Stimulated activated CD8-positive, alpha-beta memory T cell treated with anti-CD3 and anti-CD28 coated beads, Interleukin-12 subunit alpha, Interleukin-12 subunit beta, amount 100 ng/mL, for 4 hours (primary cell): Measurements from ENCODE around the gene SLC16A13.

Experiments
- DNase-seq: peaks from one replicate; pipeline ENCODE4 v3.0.0-alpha.2; 2020; ENCODE audit warnings: low read depth

SLC16A13 gene

DNA sequence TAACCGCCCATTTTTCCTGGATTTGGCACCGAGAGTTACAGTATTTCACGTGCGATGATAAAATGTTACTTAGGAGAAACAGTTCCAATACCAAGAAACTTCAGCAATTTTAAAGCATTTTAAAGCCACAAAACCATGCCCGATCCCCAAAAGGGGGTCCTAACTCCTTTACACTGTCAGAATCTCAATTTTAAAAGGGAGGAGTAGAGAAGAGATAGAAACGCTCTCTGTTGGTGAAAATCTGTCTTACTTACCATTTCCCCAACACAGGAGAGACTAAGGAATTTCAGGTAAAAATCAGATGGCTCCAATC is 23.9 kb upstream of the SLC16A13 start:
- DNase-seq, result no peak

DNA sequence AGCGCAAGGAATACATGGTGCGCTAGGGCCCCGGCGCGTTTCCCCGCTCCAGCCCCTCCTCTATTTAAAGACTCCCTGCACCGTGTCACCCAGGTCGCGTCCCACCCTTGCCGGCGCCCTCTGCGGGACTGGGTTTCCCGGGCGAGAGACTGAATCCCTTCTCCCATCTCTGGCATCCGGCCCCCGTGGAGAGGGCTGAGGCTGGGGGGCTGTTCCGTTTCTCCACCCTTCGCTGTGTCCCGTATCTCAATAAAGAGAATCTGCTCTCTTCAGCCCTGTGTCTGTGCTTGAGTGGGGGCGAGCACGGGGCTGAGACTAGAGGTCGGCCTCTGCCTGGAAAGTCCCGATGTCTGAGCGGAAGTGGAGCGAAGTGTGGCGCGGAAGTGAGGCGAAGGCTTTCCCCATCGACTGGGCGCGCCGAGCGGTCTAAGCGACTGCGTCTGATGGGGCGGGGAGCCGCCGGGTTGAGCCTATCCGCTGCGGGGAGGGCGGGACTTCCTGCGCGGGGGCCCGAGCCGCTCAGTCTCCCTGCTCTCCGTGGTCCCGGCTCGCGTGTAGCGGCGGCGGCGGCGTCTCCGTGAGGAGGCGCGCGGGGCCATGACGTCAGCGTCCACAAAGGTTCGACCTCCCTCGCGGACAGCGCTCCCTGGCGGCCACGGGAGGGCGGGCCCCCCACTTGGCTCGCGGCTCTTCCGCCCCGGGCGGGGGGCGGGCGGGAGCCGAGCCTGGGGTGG is 21.4 kb upstream of the SLC16A13 start:
- peak; percentile 98 for DNase-seq

DNA sequence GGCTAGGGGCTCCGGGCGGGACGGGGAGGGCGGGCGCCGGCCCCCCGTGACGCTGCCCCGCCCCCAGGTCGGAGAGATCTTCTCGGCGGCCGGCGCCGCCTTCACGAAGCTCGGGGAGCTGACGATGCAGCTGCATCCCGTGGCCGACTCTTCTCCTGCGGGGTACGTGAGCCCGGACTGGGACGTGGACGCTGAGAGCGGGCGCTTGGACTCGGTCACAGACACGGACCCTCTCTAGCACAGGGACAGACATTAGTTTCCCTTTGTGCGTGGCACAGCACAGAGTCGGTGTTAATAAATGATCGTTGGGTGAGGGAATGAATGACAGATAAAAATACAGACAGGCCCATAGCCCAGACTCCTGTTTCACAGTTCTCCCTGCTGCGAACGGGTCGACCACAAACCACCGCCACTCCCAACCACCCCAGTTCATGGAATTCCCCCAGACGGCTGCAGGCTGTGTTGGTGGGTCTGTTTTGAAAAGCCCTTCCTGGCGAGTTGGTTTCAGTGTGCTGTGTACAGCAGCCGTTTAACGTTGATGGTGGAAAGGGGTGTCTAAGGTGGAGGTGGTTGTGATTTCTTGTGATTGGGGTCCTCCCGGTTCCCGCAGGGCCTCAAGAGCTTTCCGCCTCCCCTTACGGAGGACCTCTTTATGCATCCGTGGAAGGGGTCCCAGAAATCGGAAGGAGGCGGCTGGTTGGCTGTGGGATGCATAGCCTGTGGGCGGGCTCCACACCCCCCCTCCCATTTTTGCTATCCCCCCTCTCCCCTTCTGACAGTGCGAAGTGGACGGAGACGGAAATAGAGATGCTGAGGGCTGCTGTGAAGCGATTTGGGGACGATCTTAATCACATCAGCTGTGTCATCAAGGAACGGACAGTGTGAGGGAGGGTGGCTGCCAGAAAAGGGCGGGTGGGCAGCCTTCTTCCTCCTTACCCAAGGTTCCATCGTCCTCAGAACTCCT is 20.5 kb upstream of the SLC16A13 start:
- DNase-seq, result peak; percentile 63

DNA sequence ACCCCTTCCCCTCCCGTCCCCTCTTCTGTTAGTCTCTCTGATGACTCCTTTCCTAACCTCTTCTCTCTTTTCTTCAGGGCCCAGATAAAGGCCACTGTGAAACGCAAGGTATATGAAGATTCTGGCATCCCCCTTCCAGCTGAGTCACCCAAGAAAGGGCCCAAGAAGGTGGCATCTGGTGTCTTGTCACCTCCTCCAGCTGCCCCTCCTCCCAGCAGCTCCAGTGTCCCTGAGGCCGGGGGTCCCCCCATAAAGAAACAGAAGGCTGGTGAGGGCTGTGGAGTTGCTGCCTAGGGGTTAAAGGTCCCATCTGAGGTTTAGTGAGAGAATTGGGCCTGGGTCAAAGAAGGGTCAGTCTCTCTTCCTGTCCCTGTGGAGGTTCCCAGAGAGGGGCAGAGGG is 19.4 kb upstream of the SLC16A13 start:
- no peak for DNase-seq

DNA sequence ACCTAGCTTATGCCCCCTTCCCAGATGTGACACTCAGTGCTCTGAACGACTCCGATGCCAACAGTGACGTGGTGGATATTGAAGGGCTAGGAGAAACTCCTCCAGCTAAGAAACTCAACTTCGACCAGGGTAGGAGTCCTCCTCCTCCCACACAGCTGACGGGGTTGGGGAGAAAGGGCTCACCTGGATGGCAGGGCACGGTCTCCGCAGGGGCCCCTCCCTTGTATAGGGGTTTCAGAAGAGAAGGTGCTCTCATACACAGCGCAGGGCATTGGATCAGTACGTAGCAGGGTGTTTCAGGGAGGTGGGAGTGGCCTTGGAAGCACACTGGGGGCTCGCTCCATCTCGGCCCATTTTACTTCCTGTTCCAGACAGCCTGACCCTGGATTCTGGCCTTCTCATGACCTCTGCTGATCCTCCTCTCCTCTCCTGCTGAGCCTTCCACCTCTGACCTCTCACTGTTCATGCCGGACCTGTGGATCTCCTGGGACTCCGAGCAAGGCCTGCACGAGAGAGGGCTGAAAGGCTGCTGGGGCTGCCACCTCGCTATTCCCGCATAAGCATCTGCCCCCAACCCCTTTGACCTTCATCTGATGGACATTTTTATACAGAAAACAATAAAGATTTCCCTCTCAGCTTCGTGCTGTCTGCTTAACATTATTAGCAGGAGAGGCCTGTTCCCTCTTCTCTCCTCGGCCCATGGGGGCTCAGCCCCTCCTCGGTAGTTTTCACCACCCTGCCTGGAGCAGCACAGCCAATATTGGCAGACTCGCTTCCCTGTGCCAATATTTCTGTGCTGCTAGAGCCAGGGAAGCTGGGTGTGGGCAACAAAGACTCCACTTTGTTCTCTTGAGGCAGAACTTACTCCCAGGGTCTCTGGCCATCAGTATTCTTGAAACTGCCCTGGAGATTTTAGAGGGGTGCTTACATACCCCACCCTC is 18.7 kb upstream of the SLC16A13 start:
- DNase-seq, result no peak

DNA sequence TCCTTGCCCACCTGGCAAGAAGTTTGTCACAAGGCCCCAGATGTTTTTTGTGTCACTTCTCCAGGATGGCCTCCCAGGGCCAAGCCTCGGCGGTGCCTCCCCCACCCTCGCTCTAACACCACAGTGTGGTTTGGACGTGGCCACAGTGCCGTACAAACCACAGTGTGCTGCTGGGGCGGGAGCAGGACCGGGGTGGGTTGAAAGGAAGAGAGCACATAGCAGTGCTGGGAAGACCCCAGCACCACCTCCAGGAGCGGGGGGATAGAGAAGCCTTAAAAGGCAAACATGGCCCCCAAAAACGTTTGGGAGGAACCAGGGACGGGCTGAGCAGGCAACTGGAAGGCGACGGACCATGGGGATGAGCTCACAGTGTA is 18.0 kb upstream of the SLC16A13 start:
- no peak for DNase-seq

DNA sequence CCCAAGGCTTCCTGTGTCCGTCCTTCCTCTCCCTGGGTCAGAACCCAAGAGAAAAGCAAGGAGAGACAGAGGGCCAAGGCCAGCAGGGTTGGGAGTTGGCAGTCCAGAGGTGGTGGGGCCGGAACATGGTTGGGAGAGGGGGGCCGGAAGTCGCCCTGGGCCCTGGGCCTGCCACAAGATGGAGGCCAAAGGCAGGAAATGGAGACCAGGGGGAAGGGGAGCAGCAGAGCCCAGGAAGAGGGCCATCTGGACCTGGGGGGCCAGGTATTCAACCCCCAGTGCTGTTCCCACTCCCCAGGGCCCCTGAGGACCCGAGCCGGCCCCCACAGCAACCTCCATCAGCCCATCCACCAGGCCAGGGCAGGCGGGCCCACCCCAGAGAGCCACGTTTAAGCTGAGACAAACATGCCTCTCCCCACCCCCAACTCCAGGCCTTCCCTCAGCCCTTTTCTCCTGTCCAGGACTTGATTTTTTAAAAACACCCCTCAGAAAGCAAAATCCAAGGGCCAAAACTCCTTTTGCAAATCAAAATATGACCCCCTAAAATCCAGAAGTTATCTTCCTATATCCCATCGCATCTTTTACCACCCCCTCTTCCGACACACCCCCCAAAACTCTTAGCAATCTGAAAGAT is 17.4 kb upstream of the SLC16A13 start:
- DNase-seq, result no peak

DNA sequence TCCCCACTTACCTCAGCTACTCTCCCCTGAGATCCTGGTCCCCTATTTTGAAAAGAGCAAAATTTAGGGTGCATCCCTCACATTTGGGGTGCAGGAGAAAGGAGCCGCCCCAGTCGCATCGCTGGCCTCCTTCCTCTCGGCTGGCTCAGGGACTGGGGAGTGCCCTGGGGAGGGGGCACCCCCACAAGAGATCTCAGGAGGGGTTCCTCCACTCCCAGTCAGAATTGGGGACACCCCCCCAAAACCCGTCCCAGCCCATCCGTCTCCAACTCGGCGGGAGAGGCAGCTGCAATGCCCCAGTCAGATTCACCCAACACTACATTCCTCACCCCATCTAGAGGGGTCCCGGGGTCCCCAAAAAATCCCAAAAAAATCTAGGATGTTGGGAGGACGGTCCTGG is 16.4 kb upstream of the SLC16A13 start:
- no peak for DNase-seq

DNA sequence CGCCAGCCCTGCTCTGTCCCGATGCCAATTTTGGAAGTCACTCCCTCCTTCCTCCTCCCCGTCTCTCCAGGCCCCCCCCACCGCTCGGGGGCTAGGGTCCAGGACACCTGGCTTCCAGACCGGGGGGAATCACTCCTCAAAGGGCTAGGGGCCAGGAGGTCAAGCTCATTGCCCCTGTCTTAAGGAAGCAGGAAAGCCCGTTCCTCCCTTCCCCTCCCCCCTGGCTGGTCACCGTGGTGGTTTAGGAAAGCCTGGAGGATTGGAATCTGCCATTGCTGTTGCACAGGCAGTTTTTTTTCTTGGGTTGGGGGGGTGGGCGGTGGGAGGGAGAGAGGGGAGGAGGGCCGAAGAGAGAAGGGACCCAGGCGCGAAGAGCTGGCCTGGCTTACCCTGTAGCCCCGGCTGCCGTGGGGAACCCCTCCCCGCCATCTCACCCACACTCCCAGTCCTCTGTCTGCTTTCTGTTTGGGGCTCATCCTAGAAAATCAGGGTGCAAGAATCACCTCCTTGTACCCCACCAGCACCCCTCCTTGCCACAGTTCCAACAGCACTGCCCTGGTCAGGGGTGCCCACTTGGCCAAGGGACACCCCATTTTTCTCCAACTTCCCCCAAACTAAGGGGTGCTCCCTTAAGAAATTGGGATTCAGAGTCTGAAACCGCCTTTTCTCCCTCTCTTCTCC is 15.8 kb upstream of the SLC16A13 start:
- no peak for DNase-seq

DNA sequence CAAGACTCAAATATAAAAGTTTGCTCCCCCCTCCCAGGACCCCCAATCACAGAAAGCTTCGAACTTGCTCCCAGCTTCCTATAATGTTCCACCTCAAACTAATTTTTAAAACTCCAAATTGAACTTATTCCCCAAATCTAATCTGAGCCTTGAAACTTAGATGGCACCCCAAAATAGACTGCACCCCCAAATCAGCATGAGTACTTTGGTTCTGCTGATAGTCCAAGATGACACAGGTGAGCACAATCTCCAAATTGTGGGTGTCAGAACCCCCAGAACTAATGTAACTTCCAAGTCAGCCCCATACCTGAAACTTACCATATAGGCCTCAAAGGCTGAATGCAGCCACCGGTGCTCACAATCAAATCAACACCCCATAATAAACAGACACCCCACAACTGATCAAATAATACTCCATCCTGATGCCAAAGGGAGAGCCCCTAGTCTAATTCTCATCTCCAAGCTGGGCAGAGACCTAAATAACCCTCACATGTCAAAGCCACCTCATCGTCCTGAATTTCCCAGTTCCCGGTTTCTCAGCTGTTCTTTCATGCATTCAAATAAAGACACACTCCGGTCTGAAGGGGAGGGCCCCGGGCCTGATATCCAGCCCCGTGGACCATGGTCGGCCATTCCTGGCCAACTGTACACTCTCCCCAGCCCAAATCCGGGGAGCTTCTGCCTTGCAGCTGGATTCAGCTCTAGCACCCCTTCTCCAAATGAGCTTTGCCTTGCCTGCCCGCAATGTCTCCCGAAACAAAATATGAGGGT is 14.7 kb upstream of the SLC16A13 start:
- DNase-seq, result no peak

DNA sequence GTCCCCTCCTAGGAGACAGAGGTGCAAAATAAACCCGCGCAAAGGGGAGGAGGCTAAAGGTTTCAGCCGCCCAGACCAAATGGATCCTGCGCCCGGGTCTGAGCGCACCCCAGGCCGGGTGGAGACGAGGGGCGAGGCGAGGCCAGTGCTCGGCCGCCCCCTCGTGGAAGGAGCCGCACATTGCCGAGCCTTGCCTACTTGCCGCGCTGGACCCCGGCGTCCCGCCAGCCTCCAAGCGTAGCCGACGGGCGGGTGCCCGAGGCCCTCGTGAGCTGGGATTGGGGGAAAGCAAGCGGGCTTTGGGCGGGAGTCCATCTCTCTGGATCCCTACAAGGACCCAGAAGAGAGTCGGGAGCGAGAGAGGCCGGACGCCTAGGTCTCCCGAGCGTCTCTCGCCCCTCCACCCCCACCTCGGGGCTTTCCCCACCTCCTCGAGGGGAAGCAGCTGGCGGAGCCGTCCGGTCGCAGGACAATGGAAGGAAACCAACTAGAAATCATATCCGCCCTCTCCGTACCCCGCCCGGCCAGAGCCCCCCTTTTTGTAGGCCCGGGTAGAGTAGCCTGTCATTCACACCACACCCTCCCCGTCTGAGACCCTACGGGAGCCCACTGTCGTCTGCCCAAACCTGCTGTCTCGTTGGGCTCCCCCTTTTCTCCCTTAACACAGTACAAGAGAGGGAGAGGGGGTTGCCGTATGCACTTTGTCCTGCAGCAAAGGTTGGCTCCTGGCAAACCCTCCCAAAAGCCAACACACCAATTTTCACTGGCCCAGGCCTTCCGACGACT is 13.6 kb upstream of the SLC16A13 start:
- peak; percentile 67 for DNase-seq

DNA sequence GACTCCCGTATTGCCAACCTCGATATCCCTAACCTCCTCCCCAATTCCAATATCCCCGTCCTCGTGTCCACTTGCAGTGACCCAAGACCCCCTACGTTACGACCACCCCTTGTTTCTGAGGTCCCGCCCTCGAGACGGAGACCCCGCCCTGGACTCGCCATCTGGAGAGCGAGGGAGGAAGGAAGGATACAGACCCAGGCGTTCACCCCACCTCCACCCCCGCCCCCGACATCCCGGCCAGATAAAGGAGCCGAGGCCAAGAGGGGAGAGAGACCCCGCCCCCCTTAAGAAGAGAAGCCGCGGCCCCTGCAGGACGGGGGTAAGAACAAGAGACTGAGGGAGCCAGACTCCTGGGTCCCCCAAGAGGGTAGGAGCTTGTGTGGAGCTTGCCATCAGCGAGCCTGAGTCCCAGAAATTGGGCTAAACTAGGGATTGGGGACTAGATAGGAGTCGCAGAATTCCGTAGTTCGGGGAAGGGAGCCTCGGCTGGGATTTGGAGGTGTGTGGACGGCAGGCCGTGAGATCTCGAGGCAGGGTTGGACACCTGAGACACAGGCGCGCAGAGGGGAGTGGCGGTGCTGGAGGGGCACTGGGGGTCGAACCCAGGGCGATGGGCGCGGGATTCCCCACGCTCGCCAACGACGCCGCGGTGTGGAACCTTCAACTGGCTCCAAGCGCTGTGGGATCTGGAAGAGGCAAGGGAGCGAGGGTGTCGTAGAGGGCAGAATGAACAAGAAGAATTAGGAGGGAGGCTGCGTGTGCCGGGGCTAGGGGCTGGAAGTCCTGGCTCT is 12.8 kb upstream of the SLC16A13 start, which contains the start of gene BCL6B:
Gene BCL6B (plus strand): TSS at position 270 of the 791 bp plus-strand sequence. CDS start 622 bp downstream, outside the sequence.
- no peak for DNase-seq

DNA sequence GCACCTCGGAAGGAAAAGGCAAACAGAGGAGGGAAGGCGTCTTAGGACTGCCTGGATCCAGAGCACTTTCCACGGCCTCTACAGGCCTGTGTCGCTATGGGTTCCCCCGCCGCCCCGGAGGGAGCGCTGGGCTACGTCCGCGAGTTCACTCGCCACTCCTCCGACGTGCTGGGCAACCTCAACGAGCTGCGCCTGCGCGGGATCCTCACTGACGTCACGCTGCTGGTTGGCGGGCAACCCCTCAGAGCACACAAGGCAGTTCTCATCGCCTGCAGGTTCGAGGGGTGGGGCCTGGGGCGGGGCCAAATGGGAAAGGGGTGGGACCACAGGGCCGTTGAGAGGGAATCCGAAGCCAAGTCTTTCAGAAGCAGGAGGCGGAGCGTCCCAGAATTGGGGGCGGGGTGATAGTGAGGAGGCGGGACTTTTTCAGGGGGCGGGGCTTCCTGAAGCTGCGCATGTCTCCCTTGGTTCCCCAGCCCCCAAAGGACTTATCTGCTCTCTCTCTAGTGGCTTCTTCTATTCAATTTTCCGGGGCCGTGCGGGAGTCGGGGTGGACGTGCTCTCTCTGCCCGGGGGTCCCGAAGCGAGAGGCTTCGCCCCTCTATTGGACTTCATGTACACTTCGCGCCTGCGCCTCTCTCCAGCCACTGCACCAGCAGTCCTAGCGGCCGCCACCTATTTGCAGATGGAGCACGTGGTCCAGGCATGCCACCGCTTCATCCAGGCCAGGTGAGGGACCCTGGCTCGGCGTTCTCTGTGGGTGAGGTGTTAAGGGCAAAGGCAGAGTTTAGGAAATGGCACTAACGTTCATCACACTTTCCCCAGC is 12.0 kb upstream of the SLC16A13 start:
- DNase-seq, result peak; percentile 84

DNA sequence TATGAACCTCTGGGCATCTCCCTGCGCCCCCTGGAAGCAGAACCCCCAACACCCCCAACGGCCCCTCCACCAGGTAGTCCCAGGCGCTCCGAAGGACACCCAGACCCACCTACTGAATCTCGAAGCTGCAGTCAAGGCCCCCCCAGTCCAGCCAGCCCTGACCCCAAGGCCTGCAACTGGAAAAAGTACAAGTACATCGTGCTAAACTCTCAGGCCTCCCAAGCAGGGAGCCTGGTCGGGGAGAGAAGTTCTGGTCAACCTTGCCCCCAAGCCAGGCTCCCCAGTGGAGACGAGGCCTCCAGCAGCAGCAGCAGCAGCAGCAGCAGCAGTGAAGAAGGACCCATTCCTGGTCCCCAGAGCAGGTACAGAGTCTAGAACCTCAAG is 11.4 kb upstream of the SLC16A13 start:
- no peak for DNase-seq

DNA sequence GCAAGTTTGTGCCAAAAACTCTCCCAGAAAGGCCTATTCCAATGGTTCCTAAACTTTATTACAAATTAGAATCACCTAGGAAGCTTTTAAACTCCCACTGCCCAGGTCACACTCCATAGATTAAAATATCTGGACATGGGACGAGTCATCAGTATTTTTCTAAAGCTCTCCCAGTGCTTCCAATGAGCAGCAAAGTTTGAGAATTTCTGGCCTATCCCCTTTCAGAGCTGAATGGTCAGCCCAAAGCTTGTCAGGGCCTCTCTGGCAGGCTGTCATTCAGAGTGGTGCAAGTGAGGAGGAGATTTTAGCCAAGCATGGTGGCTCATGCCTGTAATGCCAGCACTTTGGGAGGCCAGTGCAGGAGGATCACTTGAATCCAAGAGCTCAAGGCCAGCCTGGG is 10.6 kb upstream of the SLC16A13 start:
- DNase-seq, result no peak

DNA sequence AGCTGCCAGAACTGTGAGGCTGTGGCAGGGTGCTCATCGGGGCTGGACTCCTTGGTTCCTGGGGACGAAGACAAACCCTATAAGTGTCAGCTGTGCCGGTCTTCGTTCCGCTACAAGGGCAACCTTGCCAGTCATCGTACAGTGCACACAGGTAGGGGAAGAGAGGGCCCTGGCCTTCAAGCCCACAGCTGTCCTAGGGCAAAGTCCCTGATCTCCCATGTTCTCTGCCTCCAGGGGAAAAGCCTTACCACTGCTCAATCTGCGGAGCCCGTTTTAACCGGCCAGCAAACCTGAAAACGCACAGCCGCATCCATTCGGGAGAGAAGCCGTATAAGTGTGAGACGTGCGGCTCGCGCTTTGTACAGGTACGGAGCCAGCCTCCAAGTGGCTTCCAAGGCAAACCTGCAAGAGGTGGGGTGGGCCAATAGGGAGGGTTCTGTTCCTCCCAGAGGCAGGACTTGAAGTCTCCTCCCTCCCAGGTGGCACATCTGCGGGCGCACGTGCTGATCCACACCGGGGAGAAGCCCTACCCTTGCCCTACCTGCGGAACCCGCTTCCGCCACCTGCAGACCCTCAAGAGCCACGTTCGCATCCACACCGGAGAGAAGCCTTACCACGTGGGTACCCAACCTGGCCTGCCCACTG is 9.2 kb upstream of the SLC16A13 start:
- no peak for DNase-seq

DNA sequence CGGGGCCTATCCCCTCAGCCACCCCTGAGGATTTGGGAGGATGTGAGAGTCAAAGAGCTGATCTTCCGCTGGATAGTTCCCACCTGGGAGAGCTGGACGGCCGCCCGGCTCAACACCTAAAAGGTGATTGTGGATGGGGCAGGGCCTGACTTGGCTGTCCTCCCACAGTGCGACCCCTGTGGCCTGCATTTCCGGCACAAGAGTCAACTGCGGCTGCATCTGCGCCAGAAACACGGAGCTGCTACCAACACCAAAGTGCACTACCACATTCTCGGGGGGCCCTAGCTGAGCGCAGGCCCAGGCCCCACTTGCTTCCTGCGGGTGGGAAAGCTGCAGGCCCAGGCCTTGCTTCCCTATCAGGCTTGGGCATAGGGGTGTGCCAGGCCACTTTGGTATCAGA is 8.5 kb upstream of the SLC16A13 start:
- DNase-seq, result no peak
